ENCODE measurements around the gene NRXN2.

The NRXN2 gene

GRCh38 chr11:64639885-64640284 is 83.1 kb downstream of the NRXN2 start:
- TF ChIP-seq CTCF (conservative IDR thresholded peaks at IDR 0.05; ENCODE audit: low read length), result no peak
- TF ChIP-seq EZH2phosphoT487 (IDR thresholded peaks at IDR 0.05; ENCODE audit: borderline replicate concordance), result no peak
- H3K9me3 ChIP-seq (ENCODE audit: insufficient read depth, low read depth, low read length), result no peaks in the 10 kb centered on the region
- H3K27me3 ChIP-seq (ENCODE audit: insufficient read depth, low read length, poor library complexity, severe bottlenecking), result no peaks in the 10 kb centered on the region
- H3K4me1 ChIP-seq (ENCODE audit: insufficient read depth, low read length, poor library complexity, severe bottlenecking), result peaks cover 79% of the 10 kb centered on the region
- H2AFZ ChIP-seq (ENCODE audit: low read length), result no peak overlapping the region
- H4K20me1 ChIP-seq (ENCODE audit: insufficient read depth, low read length, poor library complexity, severe bottlenecking), result peaks cover 60% of the 10 kb centered on the region
- peaks cover 87% of the 10 kb centered on the region for H3K79me2 ChIP-seq (ENCODE audit: insufficient read depth, low read length)
- peak overlapping the region; percentile 79 for H3K9ac ChIP-seq (ENCODE audit: low read depth, low read length, poor library complexity, severe bottlenecking)
- H3F3A ChIP-seq (ENCODE audit: low read depth), result no peaks in the 10 kb centered on the region; the same call in 1 of the 2 replicates
- H3K9me2 ChIP-seq (replicated peaks; ENCODE audit: low read depth, low read length), result no peaks in the 10 kb centered on the region
- peaks cover 5% of the 10 kb centered on the region; the same call in 1 of the 2 replicates for H3K36me3 ChIP-seq (ENCODE audit: insufficient read depth, low read length)
- H3K4me3 ChIP-seq (ENCODE audit: low read length, poor library complexity, severe bottlenecking), result peak overlapping the region; percentile 77
- H3K4me2 ChIP-seq (ENCODE audit: low read depth, low read length, poor library complexity, severe bottlenecking), result peak overlapping the region; percentile 96

DNA sequence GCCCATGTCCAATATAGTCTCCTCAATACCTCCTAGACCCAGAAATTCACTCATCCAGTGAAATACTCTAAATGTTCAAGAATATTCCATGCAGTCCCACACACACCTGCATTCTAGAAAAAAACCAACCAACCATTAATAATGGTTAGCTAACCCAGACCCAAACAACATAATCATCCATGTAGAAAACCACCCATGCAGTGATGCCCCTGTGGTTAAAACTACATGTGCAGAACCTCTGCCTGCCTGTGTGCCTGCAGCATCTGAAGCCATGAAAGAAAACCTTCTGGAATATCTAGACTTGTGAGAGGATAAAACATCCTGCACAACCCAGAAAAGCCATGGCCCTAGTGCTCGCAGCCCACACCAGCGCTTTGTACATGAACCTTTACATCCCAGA is 84.2 kb downstream of the NRXN2 start:
- H3K4me2 ChIP-seq (ENCODE audit: low read depth, low read length, poor library complexity, severe bottlenecking), result peak overlapping the region; percentile 96
- no peaks in the 10 kb centered on the region for H3K27me3 ChIP-seq (ENCODE audit: insufficient read depth, low read length, poor library complexity, severe bottlenecking)
- peaks cover 79% of the 10 kb centered on the region for H3K4me1 ChIP-seq (ENCODE audit: insufficient read depth, low read length, poor library complexity, severe bottlenecking)

GRCh38 chr11:64638018-64638665 is 84.9 kb downstream of the NRXN2 start:
- Histone ChIP-seq H2AFZ (ENCODE audit: low read length) (no peak overlapping the region; the same call in 1 of the 2 replicates), H3K9ac (ENCODE audit: low read depth, low read length, poor library complexity, severe bottlenecking) (peak overlapping the region; percentile 79), H3K9me3 (ENCODE audit: insufficient read depth, low read depth, low read length) (no peaks in the 10 kb centered on the region), H3F3A (ENCODE audit: low read depth) (no peaks in the 10 kb centered on the region; the same call in 1 of the 2 replicates), H4K20me1 (ENCODE audit: insufficient read depth, low read length, poor library complexity, severe bottlenecking) (peaks cover 71% of the 10 kb centered on the region), H3K27me3 (ENCODE audit: insufficient read depth, low read length, poor library complexity, severe bottlenecking) (no peaks in the 10 kb centered on the region), H3K79me2 (ENCODE audit: insufficient read depth, low read length) (peaks cover 99% of the 10 kb centered on the region), H3K4me3 (ENCODE audit: low read length, poor library complexity, severe bottlenecking) (peak overlapping the region; percentile 77), H3K9me2 (replicated peaks; ENCODE audit: low read depth, low read length) (no peaks in the 10 kb centered on the region), H3K4me1 (ENCODE audit: insufficient read depth, low read length, poor library complexity, severe bottlenecking) (peaks cover 84% of the 10 kb centered on the region), H3K4me2 (ENCODE audit: low read depth, low read length, poor library complexity, severe bottlenecking) (peak overlapping the region; percentile 96), H3K36me3 (ENCODE audit: insufficient read depth, low read length) (peaks cover 22% of the 10 kb centered on the region; the same call in 1 of the 2 replicates)
- TF ChIP-seq EZH2phosphoT487 (IDR thresholded peaks at IDR 0.05; ENCODE audit: borderline replicate concordance) (no peak), CTCF (conservative IDR thresholded peaks at IDR 0.05; ENCODE audit: low read length) (no peak)

More for the DNA sequence above, 84.2 kb downstream of the NRXN2 start:
- H2AFZ ChIP-seq (ENCODE audit: low read length), result no peak overlapping the region
- peaks cover 93% of the 10 kb centered on the region for H3K79me2 ChIP-seq (ENCODE audit: insufficient read depth, low read length)
- peaks cover 15% of the 10 kb centered on the region; the same call in 1 of the 2 replicates for H3K36me3 ChIP-seq (ENCODE audit: insufficient read depth, low read length)
- no peaks in the 10 kb centered on the region for H3K9me2 ChIP-seq (replicated peaks; ENCODE audit: low read depth, low read length)
- H3F3A ChIP-seq (ENCODE audit: low read depth), result no peaks in the 10 kb centered on the region; the same call in 1 of the 2 replicates
- peak overlapping the region; percentile 77 for H3K4me3 ChIP-seq (ENCODE audit: low read length, poor library complexity, severe bottlenecking)
- no peaks in the 10 kb centered on the region for H3K9me3 ChIP-seq (ENCODE audit: insufficient read depth, low read depth, low read length)
- peak overlapping the region; percentile 79 for H3K9ac ChIP-seq (ENCODE audit: low read depth, low read length, poor library complexity, severe bottlenecking)
- H4K20me1 ChIP-seq (ENCODE audit: insufficient read depth, low read length, poor library complexity, severe bottlenecking), result peaks cover 69% of the 10 kb centered on the region
- TF ChIP-seq CTCF (conservative IDR thresholded peaks at IDR 0.05; ENCODE audit: low read length) (no peak), EZH2phosphoT487 (IDR thresholded peaks at IDR 0.05; ENCODE audit: borderline replicate concordance) (no peak)

All from Loucy (cell line).